IMR-90 (cell line): Measurements from ENCODE around the gene FMNL1. TPM values are rescaled to one million over a fixed set of nuclear protein-coding genes. Genes with fewer than 3 reads are reported as not detected.
A peak's percentile ranks its signal among the peaks of the same experiment; 100 is the strongest.

ENCODE experiments used
- FOS ChIP-seq: fragments of 150-350 bp; IDR thresholded peaks from 2 replicates; pipeline ENCODE4 v1.6.1; 2016; ENCODE audit warnings: low read depth, low read length
- RFX5 ChIP-seq: IDR thresholded peaks from 2 replicates; pipeline ENCODE4 v1.8.0; 2012; ENCODE audit warnings: low read depth, mild to moderate bottlenecking, low read length, moderate library complexity
- polyA plus RNA-seq, 3 experiments: library from polyadenylated mRNA; depleted of rRNA; stranded (reverse); fragments of >200 nt; gene quantifications; 2 replicates each; pipeline ENCODE4 v1.2.3, GENCODE V29; 2012; ENCODE audit warnings: low replicate concordance in 1 of 3
- total RNA-seq: library from RNA; depleted of rRNA; stranded (reverse); fragments of >200 nt; gene quantifications from 2 replicates; pipeline ENCODE4 v1.2.3, GENCODE V29; 2012
- TF ChIP-seq, protein P1 (sequence below): fragments of 150-350 bp; IDR thresholded peaks from 2 replicates; pipeline ENCODE4 v1.6.1; 2017; ENCODE audit warnings: mild to moderate bottlenecking, antibody characterized with exemption, low read length, low read depth

The FMNL1 gene
- total and polyA plus RNA-seq, 2 of the 4 experiments (the other 2 are of a cell fraction): 0.36 to 2.3 TPM

DNA sequence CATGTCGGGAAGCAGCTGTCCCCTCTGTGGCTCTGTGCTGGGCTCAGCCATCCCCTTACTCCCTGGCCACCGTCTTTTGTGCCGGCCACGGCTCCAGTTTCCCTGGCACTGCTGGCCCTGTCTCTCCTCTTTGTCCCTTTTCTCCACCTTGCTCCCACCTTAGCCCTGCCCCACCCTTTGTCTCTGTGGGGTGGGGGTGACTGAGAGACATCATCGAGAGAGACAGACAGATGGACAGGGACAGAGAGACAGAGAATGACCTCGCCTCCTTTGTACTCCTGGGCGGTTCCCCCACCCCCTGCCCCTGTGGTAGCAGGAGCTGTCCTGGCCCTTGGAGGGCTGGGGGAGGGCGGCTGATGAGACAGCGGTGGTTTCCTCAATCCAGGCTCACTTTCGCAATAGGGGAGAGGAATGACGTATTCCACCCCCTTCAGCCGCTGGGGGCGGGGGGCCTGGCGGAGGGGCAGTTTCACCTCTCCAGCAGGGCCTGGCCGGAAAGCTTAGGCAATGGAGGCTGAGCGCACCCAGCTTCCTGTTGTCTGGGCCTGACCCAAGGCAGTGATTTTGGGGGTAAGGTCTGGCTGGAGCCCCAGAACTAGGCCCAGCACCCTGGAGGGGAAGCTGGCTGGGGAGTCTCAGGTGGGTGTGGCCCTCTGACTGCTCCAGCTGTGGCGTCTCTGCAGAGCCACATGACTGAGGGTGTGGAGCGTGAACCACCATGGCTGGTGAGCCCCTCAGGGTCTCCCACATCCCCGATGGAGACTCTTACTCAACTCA lies 7.3 kb downstream of the FMNL1 start (continued):
- TF ChIP-seq, protein P1, sequence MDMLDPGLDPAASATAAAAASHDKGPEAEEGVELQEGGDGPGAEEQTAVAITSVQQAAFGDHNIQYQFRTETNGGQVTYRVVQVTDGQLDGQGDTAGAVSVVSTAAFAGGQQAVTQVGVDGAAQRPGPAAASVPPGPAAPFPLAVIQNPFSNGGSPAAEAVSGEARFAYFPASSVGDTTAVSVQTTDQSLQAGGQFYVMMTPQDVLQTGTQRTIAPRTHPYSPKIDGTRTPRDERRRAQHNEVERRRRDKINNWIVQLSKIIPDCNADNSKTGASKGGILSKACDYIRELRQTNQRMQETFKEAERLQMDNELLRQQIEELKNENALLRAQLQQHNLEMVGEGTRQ: no peak
- no peak for TF ChIP-seq RFX5
- peak; percentile 80 for TF ChIP-seq FOS
